OCI-LY7 (cell line): ENCODE results near the gene FBRSL1.

Experiments
- EZH2phosphoT487 ChIP-seq: fragments of 200-600 bp; sonication (generic); IDR thresholded peaks from 2 replicates; pipeline ENCODE4 v1.6.1; 2018; ENCODE audit warnings: low read depth, borderline replicate concordance, mild to moderate bottlenecking, mixed run types, antibody characterized with exemption, low read length, moderate library complexity, mixed read lengths
- TF ChIP-seq, protein P1 (sequence below): fragments of 200-600 bp; sonication (generic); conservative IDR thresholded peaks from 2 replicates; pipeline ENCODE4 v1.5.1; 2014; ENCODE audit warnings: mild to moderate bottlenecking, antibody characterized with exemption, low read length, moderate library complexity, mixed read lengths

GRCh38 chr12:132517740-132518100, 27.8 kb downstream of the FBRSL1 start:
- TF ChIP-seq, protein P1, sequence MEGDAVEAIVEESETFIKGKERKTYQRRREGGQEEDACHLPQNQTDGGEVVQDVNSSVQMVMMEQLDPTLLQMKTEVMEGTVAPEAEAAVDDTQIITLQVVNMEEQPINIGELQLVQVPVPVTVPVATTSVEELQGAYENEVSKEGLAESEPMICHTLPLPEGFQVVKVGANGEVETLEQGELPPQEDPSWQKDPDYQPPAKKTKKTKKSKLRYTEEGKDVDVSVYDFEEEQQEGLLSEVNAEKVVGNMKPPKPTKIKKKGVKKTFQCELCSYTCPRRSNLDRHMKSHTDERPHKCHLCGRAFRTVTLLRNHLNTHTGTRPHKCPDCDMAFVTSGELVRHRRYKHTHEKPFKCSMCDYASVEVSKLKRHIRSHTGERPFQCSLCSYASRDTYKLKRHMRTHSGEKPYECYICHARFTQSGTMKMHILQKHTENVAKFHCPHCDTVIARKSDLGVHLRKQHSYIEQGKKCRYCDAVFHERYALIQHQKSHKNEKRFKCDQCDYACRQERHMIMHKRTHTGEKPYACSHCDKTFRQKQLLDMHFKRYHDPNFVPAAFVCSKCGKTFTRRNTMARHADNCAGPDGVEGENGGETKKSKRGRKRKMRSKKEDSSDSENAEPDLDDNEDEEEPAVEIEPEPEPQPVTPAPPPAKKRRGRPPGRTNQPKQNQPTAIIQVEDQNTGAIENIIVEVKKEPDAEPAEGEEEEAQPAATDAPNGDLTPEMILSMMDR = no peak
- TF ChIP-seq EZH2phosphoT487 = no peak
